SK-N-MC (cell line): ENCODE results near the gene SH3RF1.

Experiments
- DNase-seq: peaks from one replicate; pipeline ENCODE4 v3.0.0-alpha.2; 2011; ENCODE audit warnings: low read depth, low spot score
- H3K27ac ChIP-seq: fragments of 200-600 bp; sonication (generic); 2 replicates; pipeline ENCODE4 v1.5.1; 2016; ENCODE audit warnings: mixed run types
- H3K36me3 ChIP-seq: fragments of 200-600 bp; sonication (generic); 2 replicates; pipeline ENCODE4 v1.6.1; 2017; ENCODE audit warnings: antibody characterized with exemption, low read length, mixed read lengths; ENCODE audit not compliant: insufficient read depth
- H3K4me3 ChIP-seq: fragments of 200-600 bp; sonication (generic); 2 replicates; pipeline ENCODE4 v1.5.1; 2016
- H3K9ac ChIP-seq: fragments of 200-600 bp; sonication (generic); 2 replicates; pipeline ENCODE4 v1.8.0; 2017; ENCODE audit warnings: mixed run types, mixed read lengths; ENCODE audit not compliant: insufficient read length
- H3K9me3 ChIP-seq: fragments of 200-600 bp; sonication (generic); 2 replicates; pipeline ENCODE4 v1.6.1; 2017; ENCODE audit warnings: low read depth, mild to moderate bottlenecking, antibody characterized with exemption, low read length, moderate library complexity, mixed read lengths
- EZH2 ChIP-seq: fragments of 200-600 bp; sonication (generic); IDR thresholded peaks from one replicate; pipeline ENCODE4 v1.6.1; 2017; ENCODE audit warnings: antibody characterized with exemption
- FOXP2 ChIP-seq: optimal IDR thresholded peaks from 2 replicates; pipeline ENCODE3; 2011; ENCODE audit warnings: mild to moderate bottlenecking, moderate library complexity; ENCODE audit not compliant: insufficient read depth; ENCODE audit errors: extremely low read length, control extremely low read depth
- POLR2AphosphoS5 ChIP-seq: IDR thresholded peaks from 2 replicates; pipeline ENCODE4 v1.6.1; 2012; ENCODE audit warnings: mild to moderate bottlenecking, low read depth, low read length, borderline replicate concordance

Gene SH3RF1

DNA sequence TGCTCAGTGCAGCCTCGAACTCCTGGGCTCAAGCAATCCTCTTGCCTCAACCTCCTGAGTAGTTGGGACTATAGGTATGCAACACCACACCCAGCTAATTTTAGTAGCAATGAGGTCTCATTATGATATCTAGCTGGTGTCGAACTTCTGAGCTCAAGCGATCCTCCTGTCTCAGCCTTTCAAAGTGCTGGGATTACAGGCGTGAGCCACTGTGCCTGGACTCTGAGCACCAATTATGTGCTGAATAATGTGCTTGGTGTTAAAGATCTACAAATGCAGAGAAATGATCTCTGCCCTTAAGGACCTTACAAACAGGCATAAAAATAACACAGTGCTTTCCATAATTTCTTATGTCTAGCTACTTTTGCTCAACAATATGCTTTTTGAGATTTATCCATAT lies 131.7 kb downstream of the SH3RF1 start:
- no peaks in the 10 kb centered on the region for H3K9me3 ChIP-seq
- no peak overlapping the region for H3K27ac ChIP-seq
- no peak for TF ChIP-seq EZH2
- TF ChIP-seq FOXP2: no peak
- TF ChIP-seq POLR2AphosphoS5: no peak
- no peak overlapping the region for H3K4me3 ChIP-seq
- DNase-seq: no peak
- H3K9ac ChIP-seq: no peak overlapping the region
- no peaks in the 10 kb centered on the region; the same call in 1 of the 2 replicates for H3K36me3 ChIP-seq

DNA sequence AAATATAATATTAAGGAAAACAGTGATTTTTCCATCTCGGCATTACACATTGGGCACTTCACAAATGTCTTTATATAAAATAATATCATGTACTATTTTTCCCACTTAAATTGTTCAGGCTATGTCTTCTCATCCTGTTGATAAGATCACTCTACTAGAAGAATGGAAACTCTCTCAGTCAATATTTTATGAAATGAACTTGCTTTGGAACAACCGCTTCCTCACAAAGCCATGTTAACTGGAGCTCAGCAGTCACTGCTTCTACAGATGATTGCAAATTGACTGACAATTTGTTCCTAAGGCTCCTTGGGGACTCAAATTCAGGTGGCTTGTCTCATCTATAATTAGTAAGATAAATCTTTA lies 133.2 kb downstream of the SH3RF1 start:
- Histone ChIP-seq H3K36me3 (no peaks in the 10 kb centered on the region; the same call in 1 of the 2 replicates), H3K9ac (no peak overlapping the region), H3K4me3 (no peak overlapping the region), H3K27ac (no peak overlapping the region), H3K9me3 (no peaks in the 10 kb centered on the region)
- DNase-seq: no peak
- TF ChIP-seq EZH2: no peak
- TF ChIP-seq POLR2AphosphoS5: no peak
- TF ChIP-seq FOXP2: no peak

GRCh38 chr4:169136796-169137557 lies 133.8 kb downstream of the SH3RF1 start:
- Histone ChIP-seq H3K9ac (no peak overlapping the region), H3K27ac (no peak overlapping the region), H3K4me3 (no peak overlapping the region), H3K9me3 (no peaks in the 10 kb centered on the region), H3K36me3 (no peaks in the 10 kb centered on the region; the same call in 1 of the 2 replicates)
- no peak for DNase-seq
- TF ChIP-seq EZH2: no peak
- no peak for TF ChIP-seq FOXP2
- TF ChIP-seq POLR2AphosphoS5: no peak

DNA sequence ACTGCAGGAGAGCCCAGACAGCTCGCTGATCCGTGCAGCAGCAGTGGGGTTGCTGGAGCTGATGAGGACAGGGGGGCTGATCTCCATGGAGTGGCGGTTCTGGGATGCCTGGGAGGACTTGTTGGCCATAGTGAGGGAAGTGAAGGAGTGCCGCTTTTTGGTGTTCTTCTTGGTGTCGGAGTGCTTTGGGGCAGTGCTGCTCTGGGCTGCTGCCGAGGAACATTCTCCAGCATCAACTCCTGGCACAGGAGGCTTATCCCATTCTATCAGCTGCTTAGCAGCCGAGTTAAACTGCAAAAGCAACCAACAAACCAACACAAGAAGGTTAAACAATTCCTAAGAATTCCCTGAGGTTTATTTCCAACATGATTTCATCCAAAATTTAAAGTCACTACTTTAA lies 134.4 kb downstream of the SH3RF1 start:
- TF ChIP-seq EZH2 (no peak), FOXP2 (no peak), POLR2AphosphoS5 (no peak)
- DNase-seq: no peak
- no peak overlapping the region for H3K27ac ChIP-seq
- H3K4me3 ChIP-seq: no peak overlapping the region
- no peaks in the 10 kb centered on the region for H3K9me3 ChIP-seq
- H3K36me3 ChIP-seq: no peaks in the 10 kb centered on the region; the same call in 1 of the 2 replicates
- no peak overlapping the region for H3K9ac ChIP-seq

DNA sequence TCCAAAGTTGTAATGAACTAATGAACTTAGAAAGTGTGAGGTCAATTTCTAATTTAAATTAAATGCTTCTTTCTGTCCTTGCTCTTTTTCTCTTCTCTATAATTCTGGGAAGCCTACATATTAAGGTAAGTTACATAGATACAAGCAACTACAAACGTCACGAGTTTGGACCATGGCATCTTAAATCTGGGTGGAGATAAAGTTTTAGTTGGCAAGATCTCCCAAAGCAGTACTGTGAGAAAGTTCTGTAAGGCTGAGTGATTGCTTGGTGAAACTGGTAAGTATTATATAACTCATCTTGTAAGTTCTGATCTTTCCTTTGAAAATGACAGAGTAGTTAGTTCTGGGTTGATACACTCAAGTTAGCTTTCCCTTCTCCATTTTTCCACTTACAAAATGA lies 135.0 kb downstream of the SH3RF1 start:
- no peak overlapping the region for H3K27ac ChIP-seq
- no peak overlapping the region for H3K4me3 ChIP-seq
- TF ChIP-seq FOXP2 (no peak), EZH2 (no peak), POLR2AphosphoS5 (no peak)
- DNase-seq: no peak
- H3K36me3 ChIP-seq: no peaks in the 10 kb centered on the region; the same call in 1 of the 2 replicates
- H3K9ac ChIP-seq: no peak overlapping the region
- no peaks in the 10 kb centered on the region for H3K9me3 ChIP-seq

DNA sequence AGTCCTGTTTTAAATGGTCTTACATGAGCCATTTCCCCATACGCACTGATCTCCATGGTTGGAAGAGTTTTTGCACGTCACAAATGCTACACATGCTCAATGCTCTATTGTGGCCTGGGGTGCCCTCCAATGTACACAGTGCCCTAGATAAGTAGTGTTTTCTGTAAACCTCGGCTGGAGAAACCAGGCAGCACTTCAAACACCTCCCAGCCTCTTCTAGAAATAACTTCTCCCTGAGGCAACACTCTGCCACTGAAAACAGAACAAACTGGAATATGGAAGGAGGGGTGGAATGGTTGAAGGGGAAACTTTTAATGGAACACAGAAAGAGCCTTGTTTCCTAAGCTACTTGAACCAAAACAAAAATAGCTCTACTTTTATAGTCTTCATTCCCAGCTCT lies 136.8 kb downstream of the SH3RF1 start:
- Histone ChIP-seq H3K36me3 (no peaks in the 10 kb centered on the region; the same call in 1 of the 2 replicates), H3K27ac (no peak overlapping the region), H3K9ac (no peak overlapping the region), H3K9me3 (no peaks in the 10 kb centered on the region), H3K4me3 (no peak overlapping the region)
- TF ChIP-seq EZH2 (no peak), FOXP2 (no peak), POLR2AphosphoS5 (no peak)
- no peak for DNase-seq

GRCh38 chr4:169132561-169133305 lies 138.0 kb downstream of the SH3RF1 start:
- Histone ChIP-seq H3K27ac (no peak overlapping the region), H3K9me3 (no peaks in the 10 kb centered on the region), H3K9ac (no peak overlapping the region), H3K36me3 (no peaks in the 10 kb centered on the region; the same call in 1 of the 2 replicates), H3K4me3 (no peak overlapping the region)
- DNase-seq: no peak
- TF ChIP-seq POLR2AphosphoS5 (no peak), EZH2 (no peak), FOXP2 (no peak)

DNA sequence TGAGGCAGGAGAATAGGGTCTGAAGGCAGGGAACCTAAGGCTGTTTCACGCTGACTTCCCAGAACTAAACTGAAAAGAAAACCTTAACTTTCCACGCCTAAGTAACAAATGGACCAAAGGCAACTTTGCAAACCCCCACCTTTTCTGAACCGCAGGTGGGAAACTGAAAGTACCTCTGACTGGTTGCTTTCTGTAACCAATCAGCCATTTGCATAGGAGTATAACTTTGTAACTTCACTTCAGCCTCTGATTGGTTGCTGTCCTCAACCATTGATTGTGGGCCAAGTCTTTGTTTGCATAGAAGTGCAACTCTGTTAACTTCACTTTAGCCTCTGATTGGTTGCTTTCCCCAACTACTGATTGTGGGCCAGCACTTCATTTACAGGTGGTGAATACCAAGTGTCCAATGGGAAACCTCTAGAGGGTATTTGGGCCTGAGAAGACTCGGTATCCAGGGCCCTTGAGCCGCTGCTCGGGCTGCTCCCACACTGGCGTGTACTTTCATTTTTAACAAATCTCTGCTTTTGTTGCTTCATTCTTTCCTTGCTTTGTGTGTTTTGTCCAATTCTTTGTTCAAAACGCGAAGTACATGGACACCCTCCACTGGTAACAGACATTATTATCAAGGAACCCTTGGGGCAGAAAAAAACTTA lies 139.1 kb downstream of the SH3RF1 start:
- TF ChIP-seq FOXP2: no peak
- no peak for TF ChIP-seq EZH2
- no peak for TF ChIP-seq POLR2AphosphoS5
- H3K27ac ChIP-seq: no peak overlapping the region
- no peak for DNase-seq
- no peak overlapping the region for H3K9ac ChIP-seq
- H3K9me3 ChIP-seq: no peaks in the 10 kb centered on the region
- no peaks in the 10 kb centered on the region; the same call in 1 of the 2 replicates for H3K36me3 ChIP-seq
- no peak overlapping the region for H3K4me3 ChIP-seq
